Astrocyte of the hippocampus (primary cell): Measurements from ENCODE around the gene GPR68.
"Not testable (repeated sequence)": the region's sequence is repeated elsewhere in the genome, so short reads cannot be mapped to it uniquely, and the experiment has no call there.

Experiments
- DNase-seq: peaks from one replicate; pipeline ENCODE4 v3.0.0; 2011; ENCODE audit warnings: low read depth, low spot score

The GPR68 gene

GRCh38 chr14:91229005-91229382 lies 15.5 kb downstream of the GPR68 start:
- DNase-seq, result no peak

GRCh38 chr14:91228112-91229004 lies 16.1 kb downstream of the GPR68 start:
- peak; percentile 71 for DNase-seq

- DNase-seq, result no peak
Measured at GRCh38 chr14:91227183-91227628, 17.3 kb downstream of the GPR68 start.

- DNase-seq, result not testable (repeated sequence)
Measured at GRCh38 chr14:91226360-91226759, 18.1 kb downstream of the GPR68 start.

GRCh38 chr14:91225025-91225424 lies 19.5 kb downstream of the GPR68 start:
- no peak for DNase-seq

GRCh38 chr14:91223028-91223783 lies 21.3 kb downstream of the GPR68 start:
- DNase-seq, result no peak

GRCh38 chr14:91221270-91221669 lies 23.2 kb downstream of the GPR68 start:
- DNase-seq, result no peak

- DNase-seq, result no peak
Measured at GRCh38 chr14:91220581-91221000, 23.9 kb downstream of the GPR68 start.

- no peak for DNase-seq
Measured at GRCh38 chr14:91219517-91220389, 24.8 kb downstream of the GPR68 start.

GRCh38 chr14:91218014-91218413 lies 26.5 kb downstream of the GPR68 start:
- no peak for DNase-seq

GRCh38 chr14:91216731-91217226 lies 27.7 kb downstream of the GPR68 start:
- DNase-seq, result no peak

- DNase-seq, result no peak
Measured at GRCh38 chr14:91215381-91215780, 29.1 kb downstream of the GPR68 start.

- DNase-seq, result no peak
Measured at GRCh38 chr14:91214306-91214705, 30.2 kb downstream of the GPR68 start.

- DNase-seq, result no peak
Measured at GRCh38 chr14:91211017-91211416, 33.5 kb downstream of the GPR68 start.

GRCh38 chr14:91207008-91207407 lies 37.5 kb downstream of the GPR68 start:
- DNase-seq, result no peak

- no peak for DNase-seq
Measured at GRCh38 chr14:91205459-91205858, 39.0 kb downstream of the GPR68 start.

GRCh38 chr14:91204657-91205056 lies 39.8 kb downstream of the GPR68 start:
- no peak for DNase-seq

- DNase-seq, result peak; percentile 24
Measured at GRCh38 chr14:91202234-91202974, 42.1 kb downstream of the GPR68 start.

- not testable (repeated sequence) for DNase-seq
Measured at GRCh38 chr14:91200802-91201201, 43.7 kb downstream of the GPR68 start.

- no peak for DNase-seq
Measured at GRCh38 chr14:91197631-91198030, 46.9 kb downstream of the GPR68 start.

- DNase-seq, result no peak
Measured at GRCh38 chr14:91195881-91196280, 48.6 kb downstream of the GPR68 start.
